Stimulated activated naive B cell treated with anti-CD40 and anti-IgM and Interleukin-4, amounts not matched to agents 10 μg/mL and 1 μg/mL and 100 μg/mL, for 72 hours (primary cell): ENCODE measurements around the gene MAGEC3.

ENCODE experiments used
- ATAC-seq, 2 donors: fragments of 150-1000 bp; cut with Tn5 transposase; replicated peaks; 2 replicates each; pipeline ENCODE4 v1.10.0; 2021; ENCODE audit warnings: moderate library complexity in 1 of 2
- DNase-seq: peaks from one replicate; pipeline ENCODE4 v3.0.0; 2021
- H3K27ac Mint-ChIP-seq: one replicate; pipeline ENCODE4 v1.8.0; 2022; ENCODE audit warnings: mild to moderate bottlenecking, mixed read lengths
- H3K27me3 Mint-ChIP-seq, 2 donors: one replicate each; pipeline ENCODE4 v1.8.0; 2022; ENCODE audit warnings: mixed read lengths in 2 of 2
- H3K36me3 Mint-ChIP-seq, 2 donors: one replicate each; pipeline ENCODE4 v1.8.0; 2022; ENCODE audit warnings: mixed read lengths in 2 of 2, mild to moderate bottlenecking in 1 of 2
- H3K4me1 Mint-ChIP-seq, 2 donors: one replicate each; pipeline ENCODE4 v1.8.0; 2022; ENCODE audit warnings: mixed read lengths in 2 of 2, mild to moderate bottlenecking in 1 of 2
- H3K4me3 Mint-ChIP-seq, 2 donors: one replicate each; pipeline ENCODE4 v1.8.0; 2022; ENCODE audit warnings: mild to moderate bottlenecking in 2 of 2, mixed read lengths in 2 of 2, moderate library complexity in 1 of 2
- H3K9me3 Mint-ChIP-seq, 2 donors: one replicate each; pipeline ENCODE4 v1.8.0; 2022; ENCODE audit warnings: mixed read lengths in 2 of 2, mild to moderate bottlenecking in 1 of 2

Gene MAGEC3

GRCh38 chrX:141917801-141918200 is 79.7 kb downstream of the MAGEC3 start:
- no peaks in the 10 kb centered on the region for H3K27me3 Mint-ChIP-seq
- ATAC-seq: no peak
- H3K4me1 Mint-ChIP-seq: no peaks in the 10 kb centered on the region
- H3K9me3 Mint-ChIP-seq: peaks cover 0 to 3% of the 10 kb centered on the region in 2 donors
- no peak for DNase-seq
- no peak overlapping the region for H3K27ac Mint-ChIP-seq
- H3K36me3 Mint-ChIP-seq: no peaks in the 10 kb centered on the region
- H3K4me3 Mint-ChIP-seq: no peak overlapping the region

- no peaks in the 10 kb centered on the region for H3K27me3 Mint-ChIP-seq
- no peak overlapping the region for H3K27ac Mint-ChIP-seq
- DNase-seq: no peak
- ATAC-seq: no peak
- no peaks in the 10 kb centered on the region for H3K36me3 Mint-ChIP-seq
- H3K4me1 Mint-ChIP-seq: no peaks in the 10 kb centered on the region
- peaks cover 3% of the 10 kb centered on the region in 2 donors for H3K9me3 Mint-ChIP-seq
- H3K4me3 Mint-ChIP-seq: no peak overlapping the region
Observed at GRCh38 chrX:141924293-141924692, 86.2 kb downstream of the MAGEC3 start.

- no peaks in the 10 kb centered on the region for H3K27me3 Mint-ChIP-seq
- no peak overlapping the region for H3K27ac Mint-ChIP-seq
- peaks cover 0 to 3% of the 10 kb centered on the region in 2 donors for H3K9me3 Mint-ChIP-seq
- ATAC-seq: no peak
- H3K4me3 Mint-ChIP-seq: no peak overlapping the region
- DNase-seq: no peak
- no peaks in the 10 kb centered on the region for H3K36me3 Mint-ChIP-seq
- H3K4me1 Mint-ChIP-seq: no peaks in the 10 kb centered on the region
Observed at GRCh38 chrX:141928432-141928831, 90.3 kb downstream of the MAGEC3 start.

- no peak overlapping the region for H3K27ac Mint-ChIP-seq
- no peaks in the 10 kb centered on the region for H3K27me3 Mint-ChIP-seq
- DNase-seq (no peak), ATAC-seq (no peak)
- peaks cover 2 to 4% of the 10 kb centered on the region in 2 donors for H3K9me3 Mint-ChIP-seq
- H3K4me1 Mint-ChIP-seq: no peaks in the 10 kb centered on the region
- no peaks in the 10 kb centered on the region for H3K36me3 Mint-ChIP-seq
- H3K4me3 Mint-ChIP-seq: no peak overlapping the region
Observed at GRCh38 chrX:141934059-141934641, 96.0 kb downstream of the MAGEC3 start.

- Mint-ChIP-seq H3K9me3 (peaks cover 2 to 4% of the 10 kb centered on the region in 2 donors), H3K36me3 (no peaks in the 10 kb centered on the region), H3K4me1 (no peaks in the 10 kb centered on the region), H3K27ac (no peak overlapping the region), H3K4me3 (no peak overlapping the region), H3K27me3 (no peaks in the 10 kb centered on the region)
- no peak for DNase-seq
- ATAC-seq: no peak
Observed at GRCh38 chrX:141935645-141936044, 97.5 kb downstream of the MAGEC3 start.

GRCh38 chrX:141936080-141936479 is 98.0 kb downstream of the MAGEC3 start:
- no peak for DNase-seq
- Mint-ChIP-seq H3K4me1 (no peaks in the 10 kb centered on the region), H3K9me3 (peaks cover 2 to 4% of the 10 kb centered on the region in 2 donors), H3K27ac (no peak overlapping the region), H3K36me3 (no peaks in the 10 kb centered on the region), H3K27me3 (no peaks in the 10 kb centered on the region), H3K4me3 (no peak overlapping the region)
- no peak for ATAC-seq

GRCh38 chrX:141941234-141941633 is 103.1 kb downstream of the MAGEC3 start:
- no peaks in the 10 kb centered on the region for H3K36me3 Mint-ChIP-seq
- no peak overlapping the region for H3K27ac Mint-ChIP-seq
- peaks cover under 1 to 2% of the 10 kb centered on the region in 2 donors for H3K9me3 Mint-ChIP-seq
- H3K4me1 Mint-ChIP-seq: no peaks in the 10 kb centered on the region
- no peak overlapping the region for H3K4me3 Mint-ChIP-seq
- ATAC-seq (no peak), DNase-seq (no peak)
- no peaks in the 10 kb centered on the region for H3K27me3 Mint-ChIP-seq

GRCh38 chrX:141945426-141945825 is 107.3 kb downstream of the MAGEC3 start:
- Mint-ChIP-seq H3K36me3 (no peaks in the 10 kb centered on the region), H3K9me3 (no peaks in the 10 kb centered on the region), H3K27me3 (no peaks in the 10 kb centered on the region), H3K4me1 (no peaks in the 10 kb centered on the region), H3K27ac (no peak overlapping the region), H3K4me3 (no peak overlapping the region)
- ATAC-seq (no peak), DNase-seq (no peak)

GRCh38 chrX:141947350-141947749 is 109.2 kb downstream of the MAGEC3 start:
- Mint-ChIP-seq H3K27me3 (no peaks in the 10 kb centered on the region), H3K9me3 (peaks cover 3 to 14% of the 10 kb centered on the region in 2 donors), H3K27ac (no peak overlapping the region), H3K4me3 (no peak overlapping the region), H3K4me1 (no peaks in the 10 kb centered on the region), H3K36me3 (no peaks in the 10 kb centered on the region)
- ATAC-seq: no peak
- DNase-seq: no peak
